Neural progenitor cell (in vitro differentiated cells): ENCODE results near the gene KDM6A. TPM values are rescaled to one million over a fixed set of nuclear protein-coding genes. Genes with fewer than 3 reads are reported as not detected.
"Not testable (repeated sequence)": the region's sequence is repeated elsewhere in the genome, so short reads cannot be mapped to it uniquely, and the experiment has no call there.

ENCODE experiments used
- DNase-seq: peaks from one replicate; pipeline ENCODE4 v3.0.0-alpha.2; 2016; ENCODE audit warnings: low spot score
- H2AFZ ChIP-seq: fragments of 200-600 bp; sonication (generic); replicated peaks from 2 replicates; pipeline ENCODE4 v1.6.1; 2016; ENCODE audit warnings: antibody characterized with exemption
- H3F3A ChIP-seq: fragments of 200-600 bp; sonication (generic); 2 replicates; pipeline ENCODE4 v1.6.1; 2016; ENCODE audit warnings: antibody characterized with exemption, low read depth
- H3K27ac ChIP-seq: fragments of 200-600 bp; sonication (generic); 2 replicates; pipeline ENCODE4 v1.5.1; 2016; ENCODE audit warnings: mild to moderate bottlenecking
- H3K27me3 ChIP-seq: fragments of 200-600 bp; sonication (generic); 2 replicates; pipeline ENCODE4 v1.6.1; 2016; ENCODE audit warnings: mild to moderate bottlenecking, moderate library complexity
- H3K36me3 ChIP-seq: fragments of 200-600 bp; sonication (generic); 2 replicates; pipeline ENCODE4 v1.5.1; 2016
- H3K4me1 ChIP-seq: fragments of 200-600 bp; sonication (generic); 2 replicates; pipeline ENCODE4 v1.6.1; 2016; ENCODE audit warnings: mixed run types
- H3K4me2 ChIP-seq: fragments of 200-600 bp; sonication (generic); 2 replicates; pipeline ENCODE4 v1.6.1; 2016
- H3K4me3 ChIP-seq: fragments of 200-600 bp; sonication (generic); 2 replicates; pipeline ENCODE4 v1.5.1; 2016
- H3K79me2 ChIP-seq: fragments of 200-600 bp; sonication (generic); 2 replicates; pipeline ENCODE4 v1.6.1; 2016; ENCODE audit warnings: low read depth
- H3K9ac ChIP-seq: fragments of 200-600 bp; sonication (generic); 2 replicates; pipeline ENCODE4 v1.6.1; 2016
- H3K9me3 ChIP-seq: fragments of 200-600 bp; sonication (generic); 2 replicates; pipeline ENCODE4 v1.5.1; 2016; ENCODE audit warnings: low read depth
- H4K20me1 ChIP-seq: fragments of 200-600 bp; sonication (generic); 2 replicates; pipeline ENCODE4 v1.6.1; 2016; ENCODE audit warnings: low read depth
- H3K27ac Mint-ChIP-seq: 3 replicates; pipeline ENCODE4 v1.8.0; 2021; ENCODE audit warnings: mixed read lengths
- H3K27me3 Mint-ChIP-seq: 2 replicates; pipeline ENCODE4 v1.8.0; 2022; ENCODE audit warnings: low read depth, mild to moderate bottlenecking, inconsistent platforms, moderate library complexity, mixed read lengths; ENCODE audit not compliant: insufficient read depth
- H3K36me3 Mint-ChIP-seq: 3 replicates; pipeline ENCODE4 v1.8.0; 2021; ENCODE audit warnings: mixed read lengths
- H3K4me1 Mint-ChIP-seq: 3 replicates; pipeline ENCODE4 v1.8.0; 2021; ENCODE audit warnings: mixed read lengths
- H3K4me3 Mint-ChIP-seq: 3 replicates; pipeline ENCODE4 v1.8.0; 2021; ENCODE audit warnings: mild to moderate bottlenecking, moderate library complexity, mixed read lengths
- H3K9me3 Mint-ChIP-seq: 3 replicates; pipeline ENCODE4 v1.8.0; 2020; ENCODE audit warnings: mixed read lengths
- EZH2 ChIP-seq: fragments of 200-600 bp; sonication (generic); IDR thresholded peaks from 2 replicates; pipeline ENCODE4 v1.6.1; 2017; ENCODE audit warnings: antibody characterized with exemption, mild to moderate bottlenecking, moderate library complexity
- EZH2phosphoT487 ChIP-seq: fragments of 200-600 bp; sonication (generic); IDR thresholded peaks from 2 replicates; pipeline ENCODE4 v1.6.1; 2017; ENCODE audit warnings: antibody characterized with exemption
- total RNA-seq: library from RNA; depleted of rRNA; stranded (reverse); fragments of >200 nt; gene quantifications from 2 replicates; pipeline ENCODE4 v1.2.3, GENCODE V29; 2015; ENCODE audit warnings: low replicate concordance
- TF ChIP-seq, protein P1 (sequence below): fragments of 200-600 bp; sonication (generic); IDR thresholded peaks from 2 replicates; pipeline ENCODE4 v1.5.1; 2017; ENCODE audit warnings: antibody characterized with exemption, mild to moderate bottlenecking

Gene KDM6A
- total RNA-seq, 1 donor from 2014 or later = 56.2 TPM

DNA sequence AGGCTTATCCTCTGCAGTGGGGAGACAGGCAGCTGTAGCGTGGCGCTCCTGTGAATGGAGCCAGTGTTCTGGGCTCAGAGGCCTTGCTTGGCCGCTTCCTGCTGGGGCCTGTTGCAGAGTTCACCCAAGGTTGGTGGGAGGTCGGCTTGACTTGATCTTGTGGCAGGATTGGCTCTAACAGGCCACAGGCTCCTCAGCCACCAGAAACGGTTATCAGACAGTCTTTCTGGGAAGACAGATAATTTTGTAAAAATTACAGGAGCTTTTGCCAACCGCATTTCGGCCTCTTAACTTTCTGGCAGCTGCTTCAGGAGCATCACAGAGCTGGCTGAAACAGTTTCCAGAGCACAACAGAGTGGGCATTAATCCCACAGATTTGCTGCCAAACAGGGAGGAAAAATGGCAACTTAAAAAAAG, 261.3 kb downstream of the KDM6A start:
- Histone ChIP-seq H3F3A (peaks cover 5% of the 10 kb centered on the region), H2AFZ (no peak overlapping the region), H3K9me3 (peaks cover 3% of the 10 kb centered on the region), H3K27me3 (no peaks in the 10 kb centered on the region), H3K4me2 (no peak overlapping the region), H4K20me1 (no peaks in the 10 kb centered on the region), H3K9ac (no peak overlapping the region), H3K79me2 (no peaks in the 10 kb centered on the region), H3K36me3 (no peaks in the 10 kb centered on the region), H3K27ac (no peak overlapping the region), H3K4me3 (no peak overlapping the region), H3K4me1 (no peaks in the 10 kb centered on the region)
- TF ChIP-seq, protein P1, sequence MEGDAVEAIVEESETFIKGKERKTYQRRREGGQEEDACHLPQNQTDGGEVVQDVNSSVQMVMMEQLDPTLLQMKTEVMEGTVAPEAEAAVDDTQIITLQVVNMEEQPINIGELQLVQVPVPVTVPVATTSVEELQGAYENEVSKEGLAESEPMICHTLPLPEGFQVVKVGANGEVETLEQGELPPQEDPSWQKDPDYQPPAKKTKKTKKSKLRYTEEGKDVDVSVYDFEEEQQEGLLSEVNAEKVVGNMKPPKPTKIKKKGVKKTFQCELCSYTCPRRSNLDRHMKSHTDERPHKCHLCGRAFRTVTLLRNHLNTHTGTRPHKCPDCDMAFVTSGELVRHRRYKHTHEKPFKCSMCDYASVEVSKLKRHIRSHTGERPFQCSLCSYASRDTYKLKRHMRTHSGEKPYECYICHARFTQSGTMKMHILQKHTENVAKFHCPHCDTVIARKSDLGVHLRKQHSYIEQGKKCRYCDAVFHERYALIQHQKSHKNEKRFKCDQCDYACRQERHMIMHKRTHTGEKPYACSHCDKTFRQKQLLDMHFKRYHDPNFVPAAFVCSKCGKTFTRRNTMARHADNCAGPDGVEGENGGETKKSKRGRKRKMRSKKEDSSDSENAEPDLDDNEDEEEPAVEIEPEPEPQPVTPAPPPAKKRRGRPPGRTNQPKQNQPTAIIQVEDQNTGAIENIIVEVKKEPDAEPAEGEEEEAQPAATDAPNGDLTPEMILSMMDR = no peak
- no peak for TF ChIP-seq EZH2phosphoT487
- TF ChIP-seq EZH2 = no peak
- H3K4me1 Mint-ChIP-seq = no peaks in the 10 kb centered on the region
- H3K27ac Mint-ChIP-seq = no peak overlapping the region
- no peaks in the 10 kb centered on the region for H3K36me3 Mint-ChIP-seq
- H3K4me3 Mint-ChIP-seq = no peak overlapping the region
- H3K27me3 Mint-ChIP-seq = peaks cover 3% of the 10 kb centered on the region
- H3K9me3 Mint-ChIP-seq = peaks cover 2% of the 10 kb centered on the region
- DNase-seq = no peak

GRCh38 chrX:45134775-45135174, 261.8 kb downstream of the KDM6A start:
- Histone ChIP-seq H3K9ac (no peak overlapping the region), H3F3A (peaks cover 5% of the 10 kb centered on the region), H3K79me2 (no peaks in the 10 kb centered on the region), H3K36me3 (no peaks in the 10 kb centered on the region), H2AFZ (no peak overlapping the region), H4K20me1 (no peaks in the 10 kb centered on the region), H3K9me3 (no peaks in the 10 kb centered on the region), H3K4me2 (no peak overlapping the region), H3K27me3 (no peaks in the 10 kb centered on the region), H3K4me3 (no peak overlapping the region), H3K27ac (no peak overlapping the region), H3K4me1 (no peaks in the 10 kb centered on the region)
- Mint-ChIP-seq H3K4me3 (no peak overlapping the region), H3K4me1 (no peaks in the 10 kb centered on the region), H3K9me3 (peaks cover 2% of the 10 kb centered on the region), H3K27me3 (peaks cover 3% of the 10 kb centered on the region), H3K27ac (no peak overlapping the region), H3K36me3 (no peaks in the 10 kb centered on the region)
- TF ChIP-seq EZH2phosphoT487 = no peak
- TF ChIP-seq EZH2 = no peak
- TF ChIP-seq, protein P1 = no peak
- DNase-seq = no peak

- not testable (repeated sequence) for H3K4me3 Mint-ChIP-seq, H3K4me3 ChIP-seq, H3K27me3 Mint-ChIP-seq
These were observed 262.5 kb downstream of the KDM6A start for GRCh38 chrX:45135391-45136075.

GRCh38 chrX:45137531-45137930, 264.5 kb downstream of the KDM6A start:
- TF ChIP-seq EZH2phosphoT487 = no peak
- TF ChIP-seq EZH2 = no peak
- TF ChIP-seq, protein P1 = no peak
- H3K4me1 Mint-ChIP-seq = no peaks in the 10 kb centered on the region
- Histone ChIP-seq H3K4me2 (no peak overlapping the region), H4K20me1 (no peaks in the 10 kb centered on the region), H3K27ac (no peak overlapping the region), H2AFZ (no peak overlapping the region), H3K9me3 (no peaks in the 10 kb centered on the region), H3K4me3 (no peak overlapping the region), H3K36me3 (no peaks in the 10 kb centered on the region), H3K4me1 (no peaks in the 10 kb centered on the region), H3F3A (peaks cover 5% of the 10 kb centered on the region), H3K79me2 (no peaks in the 10 kb centered on the region), H3K27me3 (no peaks in the 10 kb centered on the region), H3K9ac (no peak overlapping the region)
- DNase-seq = no peak
- peaks cover 2% of the 10 kb centered on the region for H3K27me3 Mint-ChIP-seq
- H3K9me3 Mint-ChIP-seq = no peaks in the 10 kb centered on the region
- no peak overlapping the region for H3K27ac Mint-ChIP-seq
- no peak overlapping the region for H3K4me3 Mint-ChIP-seq
- H3K36me3 Mint-ChIP-seq = no peaks in the 10 kb centered on the region

More at GRCh38 chrX:45135391-45136075, 262.5 kb downstream of the KDM6A start:
- not testable (repeated sequence) for H3K9ac ChIP-seq, H3K79me2 ChIP-seq, H3K9me3 Mint-ChIP-seq, H3K27ac Mint-ChIP-seq, H4K20me1 ChIP-seq, H3K27ac ChIP-seq, H3F3A ChIP-seq, H3K4me2 ChIP-seq, H3K36me3 ChIP-seq, H3K36me3 Mint-ChIP-seq, H3K9me3 ChIP-seq, H2AFZ ChIP-seq, DNase-seq, H3K4me1 Mint-ChIP-seq, H3K4me1 ChIP-seq, H3K27me3 ChIP-seq
